Large intestine (tissue), 3 donors: Measurements from ENCODE around the gene SLC13A4. TPM values are rescaled to one million over a fixed set of nuclear protein-coding genes. Genes with fewer than 3 reads are reported as not detected.
"Not testable (repeated sequence)": the region's sequence is repeated elsewhere in the genome, so short reads cannot be mapped to it uniquely, and the experiment has no call there.

Experiments
- DNase-seq, 2 donors: peaks; one replicate each; pipeline versions ENCODE4 v3.0.0 to v3.0.0-alpha.2; 2013
- H3K27ac ChIP-seq: one replicate; pipeline ENCODE4 v1.5.1; 2013; ENCODE audit warnings: low read length
- H3K27me3 ChIP-seq: 2 replicates; pipeline ENCODE4 v1.6.1; 2013; ENCODE audit warnings: low read length; ENCODE audit not compliant: control insufficient read depth, insufficient read depth
- H3K36me3 ChIP-seq: 2 replicates; pipeline ENCODE4 v1.6.1; 2013; ENCODE audit warnings: low read length; ENCODE audit not compliant: control insufficient read depth, insufficient read depth
- H3K4me1 ChIP-seq: one replicate; pipeline ENCODE4 v1.6.1; 2013; ENCODE audit warnings: low read length; ENCODE audit not compliant: control insufficient read depth, insufficient read depth
- H3K4me3 ChIP-seq: one replicate; pipeline ENCODE4 v1.5.1; 2013; ENCODE audit warnings: low read length
- H3K9me3 ChIP-seq: one replicate; pipeline ENCODE4 v1.6.1; 2013; ENCODE audit warnings: mild to moderate bottlenecking, low read depth, low read length, moderate library complexity; ENCODE audit not compliant: control insufficient read depth
- WGBS: methylation state at CpG from one replicate; pipeline ENCODE4 v1.1.5; 2013; ENCODE audit warnings: low lambda C conversion rate; ENCODE audit not compliant: insufficient coverage; 5-methylcytosine and 5-hydroxymethylcytosine counted together
- polyA plus RNA-seq: library from polyadenylated mRNA; unstranded; fragments of 120-200 nt; gene quantifications from one replicate; pipeline ENCODE4 v1.2.1, GENCODE V29; 2013

Gene SLC13A4
- polyA plus RNA-seq, 1 donor: 1.1 TPM

DNA sequence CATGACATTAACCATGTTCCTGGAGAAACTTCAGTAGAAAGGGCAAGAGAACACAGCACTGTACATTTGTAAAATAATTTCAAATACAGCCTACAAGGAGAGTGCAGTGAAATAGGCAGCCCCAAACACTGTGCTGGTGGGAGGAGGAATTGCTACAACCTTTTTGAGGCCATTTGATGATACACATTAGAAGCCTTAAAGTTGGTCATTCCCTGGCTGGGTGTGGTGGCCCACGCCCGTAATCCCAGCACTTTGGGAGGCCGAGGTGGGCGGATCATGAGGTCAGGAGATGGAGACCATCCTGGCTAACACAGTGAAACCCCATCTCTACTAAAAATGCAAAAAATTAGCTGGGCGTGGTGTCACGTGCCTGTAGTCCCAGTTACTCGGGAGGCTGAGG lies 35.4 kb downstream of the SLC13A4 start:
- no CpG with 5 or more reads among the region's 7 CpGs for WGBS
- not testable (repeated sequence) for H3K4me1 ChIP-seq, H3K4me3 ChIP-seq, H3K9me3 ChIP-seq, DNase-seq, H3K36me3 ChIP-seq, H3K27ac ChIP-seq, H3K27me3 ChIP-seq

DNA sequence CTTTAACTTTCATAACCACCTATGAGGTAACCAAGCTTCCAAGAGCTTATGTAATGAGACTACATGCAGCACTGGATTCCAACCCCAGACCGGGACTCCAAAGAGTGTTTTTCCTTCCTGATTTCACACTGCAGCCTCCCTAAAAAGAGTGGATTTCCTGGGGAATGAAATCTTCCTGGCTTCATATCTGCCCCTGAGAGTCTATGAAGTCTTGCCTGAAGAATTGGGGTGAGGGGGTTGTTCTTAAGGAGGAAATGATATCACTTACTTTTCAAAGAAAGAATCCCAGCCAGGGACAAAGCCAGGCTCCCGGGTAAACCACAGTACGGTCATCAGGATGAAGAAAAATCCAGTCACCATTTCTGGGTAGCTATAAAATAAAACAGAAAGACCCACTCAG lies 35.9 kb downstream of the SLC13A4 start:
- DNase-seq: no peak
- WGBS: 80% methylated on average over 1 of the region's 3 CpGs
- Histone ChIP-seq H3K4me3 (no peak overlapping the region), H3K27me3 (no peaks in the 10 kb centered on the region), H3K4me1 (no peaks in the 10 kb centered on the region), H3K27ac (no peak overlapping the region), H3K36me3 (peaks cover 3% of the 10 kb centered on the region), H3K9me3 (no peaks in the 10 kb centered on the region)

DNA sequence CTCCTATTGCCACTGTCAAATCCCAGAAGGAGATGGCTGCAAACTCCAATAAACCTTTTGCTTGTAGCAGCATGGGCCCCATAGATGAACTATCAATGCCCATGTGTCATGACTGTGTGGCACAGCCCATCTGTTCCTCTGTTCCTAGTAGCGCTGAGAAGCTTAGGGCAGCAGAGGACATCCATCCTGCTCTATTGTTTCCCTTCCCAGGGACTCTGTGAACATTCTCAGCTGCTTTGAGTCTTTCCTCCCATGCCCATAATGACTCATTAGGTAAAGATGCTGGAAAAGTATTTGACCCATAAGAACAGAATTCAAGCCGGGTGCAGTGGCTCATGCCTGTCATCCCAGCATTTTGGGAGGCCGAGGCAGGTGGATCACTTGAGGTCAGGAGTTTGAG lies 37.4 kb downstream of the SLC13A4 start:
- peaks cover 3% of the 10 kb centered on the region for H3K36me3 ChIP-seq
- DNase-seq: no peak
- H3K4me1 ChIP-seq: no peaks in the 10 kb centered on the region
- H3K27ac ChIP-seq: no peak overlapping the region
- H3K4me3 ChIP-seq: no peak overlapping the region
- no CpG with 5 or more reads among the region's 3 CpGs for WGBS
- no peaks in the 10 kb centered on the region for H3K27me3 ChIP-seq
- H3K9me3 ChIP-seq: no peaks in the 10 kb centered on the region

DNA sequence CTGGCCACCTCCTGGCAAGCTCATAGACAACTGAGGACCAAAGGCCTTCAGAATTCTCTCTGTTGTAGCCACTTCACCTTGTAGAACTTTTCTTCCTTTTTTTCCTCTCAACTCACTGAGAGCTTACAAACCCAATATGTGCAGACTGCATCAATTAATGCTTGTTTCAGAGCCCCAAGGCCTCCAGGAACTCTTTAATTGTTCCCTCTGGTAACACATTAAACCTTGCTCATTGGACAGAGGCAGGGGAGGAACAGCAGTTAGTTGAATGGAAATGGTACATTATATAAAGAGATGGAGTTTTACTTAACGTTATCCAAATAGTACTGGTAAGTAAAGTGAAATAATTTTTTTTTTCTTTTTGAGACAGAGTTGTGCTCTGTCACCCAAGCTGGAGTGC lies 40.5 kb downstream of the SLC13A4 start:
- H3K4me1 ChIP-seq: no peaks in the 10 kb centered on the region
- WGBS: no CpG with 5 or more reads among the region's 1 CpG
- no peaks in the 10 kb centered on the region for H3K9me3 ChIP-seq
- no peak overlapping the region for H3K27ac ChIP-seq
- no peaks in the 10 kb centered on the region for H3K27me3 ChIP-seq
- peaks cover 3% of the 10 kb centered on the region for H3K36me3 ChIP-seq
- H3K4me3 ChIP-seq: no peak overlapping the region
- DNase-seq: no peak

DNA sequence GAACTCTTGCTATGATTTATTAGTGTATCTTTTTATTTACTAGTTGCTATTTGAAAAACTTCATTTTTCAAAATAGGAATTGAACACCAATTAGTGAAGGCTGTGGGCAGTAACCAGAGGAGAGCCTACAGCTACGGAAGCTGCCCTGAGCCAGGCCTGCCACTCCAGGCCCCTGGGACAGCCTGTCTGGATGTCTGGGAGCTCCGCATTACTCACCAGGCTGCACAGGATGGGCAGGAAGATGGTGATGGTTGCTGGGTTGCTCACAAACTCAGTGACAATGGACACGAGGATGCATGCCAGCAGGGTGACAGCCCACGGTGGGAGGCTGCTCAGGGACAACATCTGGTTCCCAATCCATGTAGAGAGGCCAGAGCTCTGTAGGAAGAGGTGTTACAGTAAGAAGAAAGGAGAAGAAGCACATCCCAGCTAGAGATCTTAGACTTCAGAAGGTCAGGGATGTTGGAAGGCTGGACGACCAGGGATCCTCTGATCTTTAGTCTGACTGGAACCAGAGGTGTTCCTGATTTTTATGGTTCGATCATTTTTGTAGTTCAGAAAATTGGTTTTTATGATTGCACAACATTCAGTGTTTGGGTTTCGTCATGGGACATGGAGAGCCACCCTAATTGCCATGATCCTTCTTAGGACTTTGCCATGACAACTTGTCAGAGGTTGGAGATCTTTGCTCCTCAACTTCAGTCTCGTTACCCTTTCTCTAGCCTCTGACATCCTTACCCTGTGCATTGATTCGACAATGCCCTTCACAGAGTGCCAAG lies 42.5 kb downstream of the SLC13A4 start:
- no peak overlapping the region for H3K27ac ChIP-seq

DNA sequence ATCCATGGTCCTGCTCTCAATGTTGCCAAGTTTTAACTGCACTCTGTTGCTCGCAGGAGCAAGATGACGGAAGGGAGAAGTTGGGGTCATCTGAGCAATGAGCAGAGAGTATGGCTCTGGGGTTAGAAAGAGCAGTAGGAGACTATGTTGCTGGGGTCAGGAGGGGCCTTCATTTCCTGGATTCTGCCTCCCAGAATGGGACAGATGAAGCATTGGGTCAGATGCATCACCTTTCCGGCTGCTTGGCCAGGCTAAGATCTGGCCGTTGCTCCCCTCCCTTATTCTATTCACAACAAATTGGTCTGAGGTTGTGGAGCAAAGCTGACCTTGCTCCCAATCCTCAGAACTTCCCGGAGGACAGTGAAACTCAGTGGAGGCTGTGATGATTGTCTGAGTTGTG lies 43.3 kb downstream of the SLC13A4 start:
- Histone ChIP-seq H3K4me1 (no peaks in the 10 kb centered on the region), H3K36me3 (peaks cover 6% of the 10 kb centered on the region), H3K27ac (no peak overlapping the region), H3K27me3 (no peaks in the 10 kb centered on the region), H3K9me3 (no peaks in the 10 kb centered on the region), H3K4me3 (no peak overlapping the region)
- WGBS: 100% methylated on average over 1 of the region's 5 CpGs
- no peak for DNase-seq

More for the DNA sequence above, 42.5 kb downstream of the SLC13A4 start:
- Histone ChIP-seq H3K9me3 (no peaks in the 10 kb centered on the region), H3K4me1 (no peaks in the 10 kb centered on the region), H3K36me3 (peaks cover 6% of the 10 kb centered on the region), H3K27me3 (no peaks in the 10 kb centered on the region), H3K4me3 (no peak overlapping the region)
- WGBS: no CpG with 5 or more reads among the region's 9 CpGs
- DNase-seq: no peak

DNA sequence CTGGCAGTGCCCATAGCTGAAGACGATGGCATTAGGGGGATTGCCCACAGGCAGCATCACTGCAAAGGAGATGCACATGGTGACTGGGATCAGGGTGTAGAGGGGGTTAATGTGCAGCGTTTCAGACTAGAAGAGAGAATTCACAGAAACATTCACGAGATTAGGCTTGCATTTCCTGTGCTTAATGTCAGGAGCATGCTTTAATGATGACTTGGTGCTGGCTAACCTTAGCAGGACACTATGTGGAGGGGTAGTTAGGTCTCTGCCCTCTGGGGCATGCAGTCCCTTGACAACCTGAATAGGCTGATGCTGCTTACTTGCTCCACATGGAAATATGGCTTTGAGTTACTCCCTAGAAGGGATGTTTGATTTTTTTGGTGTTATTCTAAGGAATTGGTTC lies 43.9 kb downstream of the SLC13A4 start:
- Histone ChIP-seq H3K4me3 (no peak overlapping the region), H3K36me3 (peaks cover 6% of the 10 kb centered on the region), H3K27ac (no peak overlapping the region), H3K9me3 (no peaks in the 10 kb centered on the region), H3K4me1 (no peaks in the 10 kb centered on the region), H3K27me3 (no peaks in the 10 kb centered on the region)
- WGBS: no CpG with 5 or more reads among the region's 3 CpGs
- DNase-seq: no peak

DNA sequence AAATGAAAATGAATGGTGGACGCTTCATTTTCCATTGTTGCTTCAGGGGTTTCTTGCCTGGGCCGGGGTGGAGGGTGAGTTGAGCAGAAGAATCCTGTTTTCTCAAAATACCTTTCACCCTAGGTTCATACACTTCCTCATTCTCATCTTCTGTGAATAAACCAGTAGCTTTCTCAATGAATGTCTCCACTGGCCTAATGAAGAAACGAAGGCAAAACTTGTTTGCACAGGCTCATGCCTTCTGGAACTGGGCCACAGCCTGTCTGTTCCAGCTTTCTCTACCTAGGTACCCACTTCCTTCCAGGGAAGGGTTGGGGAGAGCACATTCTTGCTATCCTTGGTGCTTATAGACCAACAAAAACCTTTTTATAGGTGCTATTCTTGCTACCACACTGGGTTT lies 44.4 kb downstream of the SLC13A4 start:
- no peak overlapping the region for H3K4me3 ChIP-seq
- H3K27me3 ChIP-seq: no peaks in the 10 kb centered on the region
- no peaks in the 10 kb centered on the region for H3K4me1 ChIP-seq
- H3K36me3 ChIP-seq: peaks cover 11% of the 10 kb centered on the region
- WGBS: no CpG with 5 or more reads among the region's 3 CpGs
- DNase-seq: no peak
- no peak overlapping the region for H3K27ac ChIP-seq
- H3K9me3 ChIP-seq: no peaks in the 10 kb centered on the region

DNA sequence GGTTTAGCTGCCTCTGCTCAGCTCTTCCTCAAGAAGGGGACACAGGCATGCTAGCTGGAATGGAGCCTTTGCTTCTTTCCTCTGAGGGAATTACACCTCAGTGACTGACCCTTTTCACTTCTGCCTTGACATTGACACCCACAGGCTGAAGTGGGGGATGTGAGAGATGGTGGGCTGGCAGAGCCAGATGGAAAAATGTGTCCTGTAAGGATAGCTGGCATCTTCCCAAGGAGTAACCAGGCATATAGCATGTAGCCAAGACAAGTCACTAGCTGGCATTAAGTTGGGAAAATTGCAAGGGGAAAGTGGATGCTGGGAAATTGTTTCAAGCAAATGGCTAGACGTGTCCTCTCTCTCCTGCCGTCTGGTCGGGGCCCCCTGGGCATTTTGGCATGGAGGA lies 45.8 kb downstream of the SLC13A4 start:
- H3K4me3 ChIP-seq: no peak overlapping the region
- WGBS: no CpG with 5 or more reads among the region's 3 CpGs
- no peak overlapping the region for H3K27ac ChIP-seq
- H3K36me3 ChIP-seq: peaks cover 17% of the 10 kb centered on the region
- no peaks in the 10 kb centered on the region for H3K4me1 ChIP-seq
- no peaks in the 10 kb centered on the region for H3K27me3 ChIP-seq
- no peak for DNase-seq
- no peaks in the 10 kb centered on the region for H3K9me3 ChIP-seq

DNA sequence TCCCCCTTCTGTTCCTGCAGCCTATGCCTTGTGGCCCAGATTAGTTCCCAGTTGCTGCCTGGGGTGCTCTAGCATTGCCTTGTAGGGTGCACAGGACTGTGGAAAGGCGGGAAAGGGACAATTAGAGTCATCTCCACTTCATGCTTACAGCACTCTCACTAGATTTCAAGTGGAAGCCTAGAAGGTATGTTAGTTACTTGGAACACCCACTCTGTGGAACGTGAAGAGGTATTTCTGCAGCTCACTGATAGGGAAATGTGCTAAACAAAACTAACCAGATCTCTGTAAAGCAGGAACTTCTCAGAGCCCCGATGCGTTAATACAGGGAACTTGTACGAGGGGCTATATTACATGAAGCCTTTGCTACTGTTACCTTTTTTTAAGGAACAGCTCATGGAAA lies 46.2 kb downstream of the SLC13A4 start:
- Histone ChIP-seq H3K36me3 (peaks cover 17% of the 10 kb centered on the region), H3K9me3 (no peaks in the 10 kb centered on the region), H3K27me3 (no peaks in the 10 kb centered on the region), H3K27ac (no peak overlapping the region), H3K4me1 (no peaks in the 10 kb centered on the region), H3K4me3 (no peak overlapping the region)
- no peak for DNase-seq
- WGBS: no CpG with 5 or more reads among the region's 5 CpGs
